Neural progenitor cell (in vitro differentiated cells): ENCODE results near the gene NOXO1.

Source experiments
- EZH2 ChIP-seq: fragments of 200-600 bp; sonication (generic); IDR thresholded peaks from 2 replicates; pipeline ENCODE4 v1.6.1; 2017; ENCODE audit warnings: antibody characterized with exemption, mild to moderate bottlenecking, moderate library complexity
- TF ChIP-seq, protein P1 (sequence below): fragments of 200-600 bp; sonication (generic); IDR thresholded peaks from 2 replicates; pipeline ENCODE4 v1.5.1; 2017; ENCODE audit warnings: antibody characterized with exemption, mild to moderate bottlenecking

DNA sequence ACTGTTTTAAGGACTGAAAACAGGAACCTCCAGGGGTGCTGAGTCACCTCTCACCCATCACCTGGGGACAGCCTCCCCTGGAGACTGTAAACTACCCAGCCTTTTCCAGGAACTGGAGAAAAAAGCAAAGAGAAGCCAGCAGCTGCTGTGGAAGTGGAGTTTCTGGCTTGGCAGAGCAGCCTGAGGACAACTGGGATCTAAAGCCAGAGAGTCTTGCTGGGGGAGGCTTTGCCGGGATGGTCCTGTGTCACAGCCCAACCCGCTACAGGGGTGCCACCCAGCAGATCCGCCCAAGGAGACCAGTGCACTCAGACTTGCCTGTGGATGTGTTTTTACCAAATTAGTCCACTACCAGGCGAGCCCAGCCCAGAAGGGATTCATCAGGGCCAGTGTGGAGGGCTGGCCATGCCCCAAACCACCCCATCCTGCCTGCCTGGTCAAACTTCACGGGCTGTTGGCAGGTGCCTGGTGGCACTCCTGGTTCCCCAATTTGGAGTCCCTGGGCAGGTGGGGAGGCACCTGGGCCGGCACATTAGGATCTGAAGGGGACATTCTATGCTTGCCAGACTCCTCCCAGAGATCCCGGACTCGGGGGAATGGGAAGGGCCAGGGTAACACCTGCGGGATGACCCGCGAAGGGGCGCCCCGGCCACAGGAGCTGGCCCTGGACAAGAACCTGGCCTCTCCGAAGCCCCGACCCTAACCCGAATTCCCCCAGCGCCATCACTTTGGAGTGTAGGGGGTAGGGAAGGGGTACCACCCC lies 39.0 kb downstream of the NOXO1 start:
- TF ChIP-seq, protein P1, sequence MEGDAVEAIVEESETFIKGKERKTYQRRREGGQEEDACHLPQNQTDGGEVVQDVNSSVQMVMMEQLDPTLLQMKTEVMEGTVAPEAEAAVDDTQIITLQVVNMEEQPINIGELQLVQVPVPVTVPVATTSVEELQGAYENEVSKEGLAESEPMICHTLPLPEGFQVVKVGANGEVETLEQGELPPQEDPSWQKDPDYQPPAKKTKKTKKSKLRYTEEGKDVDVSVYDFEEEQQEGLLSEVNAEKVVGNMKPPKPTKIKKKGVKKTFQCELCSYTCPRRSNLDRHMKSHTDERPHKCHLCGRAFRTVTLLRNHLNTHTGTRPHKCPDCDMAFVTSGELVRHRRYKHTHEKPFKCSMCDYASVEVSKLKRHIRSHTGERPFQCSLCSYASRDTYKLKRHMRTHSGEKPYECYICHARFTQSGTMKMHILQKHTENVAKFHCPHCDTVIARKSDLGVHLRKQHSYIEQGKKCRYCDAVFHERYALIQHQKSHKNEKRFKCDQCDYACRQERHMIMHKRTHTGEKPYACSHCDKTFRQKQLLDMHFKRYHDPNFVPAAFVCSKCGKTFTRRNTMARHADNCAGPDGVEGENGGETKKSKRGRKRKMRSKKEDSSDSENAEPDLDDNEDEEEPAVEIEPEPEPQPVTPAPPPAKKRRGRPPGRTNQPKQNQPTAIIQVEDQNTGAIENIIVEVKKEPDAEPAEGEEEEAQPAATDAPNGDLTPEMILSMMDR = no peak
- TF ChIP-seq EZH2 = no peak
